ENCODE results near the gene SMAD7. TPM values are rescaled to one million over a fixed set of nuclear protein-coding genes. Genes with fewer than 3 reads are reported as not detected.

SMAD7 gene
- total RNA-seq, 2 donors from 2014 or later: 13.4 to 14.6 TPM

GRCh38 chr18:48968412-48969215 lies 17.8 kb upstream of the SMAD7 start:
- DNase-seq (ENCODE audit: low spot score in 2 of 2) (no peak), ATAC-seq (no peak)
- H3K27ac Mint-ChIP-seq: no peak overlapping the region
- H3K9me3 Mint-ChIP-seq: no peaks in the 10 kb centered on the region
- no peaks in the 10 kb centered on the region for H3K36me3 Mint-ChIP-seq

GRCh38 chr18:48967545-48967944 lies 16.8 kb upstream of the SMAD7 start:
- no peaks in the 10 kb centered on the region for H3K36me3 Mint-ChIP-seq
- no peak overlapping the region for H3K27ac Mint-ChIP-seq
- no peak for DNase-seq (ENCODE audit: low spot score in 2 of 2)
- no peak for ATAC-seq
- H3K9me3 Mint-ChIP-seq: no peaks in the 10 kb centered on the region

GRCh38 chr18:48966523-48966922 lies 15.8 kb upstream of the SMAD7 start:
- H3K36me3 Mint-ChIP-seq: no peaks in the 10 kb centered on the region
- ATAC-seq: no peak
- no peak for DNase-seq (ENCODE audit: low spot score in 2 of 2)
- no peak overlapping the region for H3K27ac Mint-ChIP-seq
- no peaks in the 10 kb centered on the region for H3K9me3 Mint-ChIP-seq

- Mint-ChIP-seq H3K36me3 (no peaks in the 10 kb centered on the region), H3K9me3 (no peaks in the 10 kb centered on the region), H3K27ac (no peak overlapping the region)
- DNase-seq (ENCODE audit: low spot score in 2 of 2): no peak
- no peak for ATAC-seq
Observed at GRCh38 chr18:48963586-48964470, 13.1 kb upstream of the SMAD7 start.

GRCh38 chr18:48962994-48963561 lies 12.3 kb upstream of the SMAD7 start:
- no peaks in the 10 kb centered on the region for H3K36me3 Mint-ChIP-seq
- ATAC-seq (peak in 1 of 2 donors; percentile 77), DNase-seq (ENCODE audit: low spot score in 2 of 2) (no peak)
- H3K27ac Mint-ChIP-seq: no peak overlapping the region
- H3K9me3 Mint-ChIP-seq: no peaks in the 10 kb centered on the region

- Mint-ChIP-seq H3K9me3 (no peaks in the 10 kb centered on the region), H3K36me3 (no peaks in the 10 kb centered on the region), H3K27ac (no peak overlapping the region)
- DNase-seq (ENCODE audit: low spot score in 2 of 2) (no peak), ATAC-seq (no peak)
Observed at GRCh38 chr18:48962252-48962993, 11.7 kb upstream of the SMAD7 start.

- DNase-seq (ENCODE audit: low spot score in 2 of 2) (no peak), ATAC-seq (no peak)
- H3K36me3 Mint-ChIP-seq: no peaks in the 10 kb centered on the region
- no peaks in the 10 kb centered on the region for H3K9me3 Mint-ChIP-seq
- no peak overlapping the region for H3K27ac Mint-ChIP-seq
Observed at GRCh38 chr18:48961547-48961946, 10.8 kb upstream of the SMAD7 start.

- Mint-ChIP-seq H3K27ac (peak overlapping the region in 1 of 2 donors; percentile 25), H3K9me3 (no peaks in the 10 kb centered on the region), H3K36me3 (no peaks in the 10 kb centered on the region)
- no peak for DNase-seq (ENCODE audit: low spot score in 2 of 2)
- ATAC-seq: no peak
Observed at GRCh38 chr18:48959921-48960920, 9.5 kb upstream of the SMAD7 start.

- H3K9me3 Mint-ChIP-seq: no peaks in the 10 kb centered on the region
- ATAC-seq (no peak), DNase-seq (ENCODE audit: low spot score in 2 of 2) (no peak)
- H3K27ac Mint-ChIP-seq: no peak overlapping the region
- no peaks in the 10 kb centered on the region for H3K36me3 Mint-ChIP-seq
Observed at GRCh38 chr18:48959551-48959920, 8.8 kb upstream of the SMAD7 start.

GRCh38 chr18:48958951-48959350 lies 8.2 kb upstream of the SMAD7 start:
- no peaks in the 10 kb centered on the region for H3K36me3 Mint-ChIP-seq
- no peak overlapping the region for H3K27ac Mint-ChIP-seq
- H3K9me3 Mint-ChIP-seq: no peaks in the 10 kb centered on the region
- ATAC-seq (no peak), DNase-seq (ENCODE audit: low spot score in 2 of 2) (no peak)

GRCh38 chr18:48957616-48958015 lies 6.9 kb upstream of the SMAD7 start:
- no peaks in the 10 kb centered on the region for H3K9me3 Mint-ChIP-seq
- no peak for ATAC-seq
- no peaks in the 10 kb centered on the region for H3K36me3 Mint-ChIP-seq
- no peak overlapping the region for H3K27ac Mint-ChIP-seq
- no peak for DNase-seq (ENCODE audit: low spot score in 2 of 2)

- DNase-seq (ENCODE audit: low spot score in 2 of 2) (no peak), ATAC-seq (no peak)
- H3K27ac Mint-ChIP-seq: no peak overlapping the region
- H3K36me3 Mint-ChIP-seq: no peaks in the 10 kb centered on the region
- H3K9me3 Mint-ChIP-seq: no peaks in the 10 kb centered on the region
Observed at GRCh38 chr18:48957136-48957535, 6.4 kb upstream of the SMAD7 start.

GRCh38 chr18:48956356-48956755 lies 5.6 kb upstream of the SMAD7 start:
- no peaks in the 10 kb centered on the region for H3K36me3 Mint-ChIP-seq
- ATAC-seq (no peak), DNase-seq (ENCODE audit: low spot score in 2 of 2) (no peak)
- H3K27ac Mint-ChIP-seq: no peak overlapping the region
- H3K9me3 Mint-ChIP-seq: no peaks in the 10 kb centered on the region

GRCh38 chr18:48955830-48956261 lies 5.1 kb upstream of the SMAD7 start:
- no peaks in the 10 kb centered on the region for H3K9me3 Mint-ChIP-seq
- ATAC-seq (no peak), DNase-seq (ENCODE audit: low spot score in 2 of 2) (no peak)
- no peaks in the 10 kb centered on the region for H3K36me3 Mint-ChIP-seq
- no peak overlapping the region for H3K27ac Mint-ChIP-seq

GRCh38 chr18:48954886-48955819 lies 4.4 kb upstream of the SMAD7 start:
- Mint-ChIP-seq H3K27ac (no peak overlapping the region), H3K9me3 (no peaks in the 10 kb centered on the region), H3K36me3 (no peaks in the 10 kb centered on the region)
- DNase-seq (ENCODE audit: low spot score in 2 of 2): no peak
- no peak for ATAC-seq

Data from activated naive CD4-positive, alpha-beta T cell treated with anti-CD3 and anti-CD28 coated beads, Interleukin-2, amount 50 U/mL, for 72 hours (primary cell).